CD4-positive, alpha-beta T cell treated with Interleukin-10 for 1 hour (primary cell): ENCODE data around the gene GAS2.
A peak's percentile ranks its signal among the peaks of the same experiment; 100 is the strongest.

Experiments used
- DNase-seq: peaks from one replicate; pipeline ENCODE4 v3.0.0-alpha.2; 2020

GAS2 gene

DNA sequence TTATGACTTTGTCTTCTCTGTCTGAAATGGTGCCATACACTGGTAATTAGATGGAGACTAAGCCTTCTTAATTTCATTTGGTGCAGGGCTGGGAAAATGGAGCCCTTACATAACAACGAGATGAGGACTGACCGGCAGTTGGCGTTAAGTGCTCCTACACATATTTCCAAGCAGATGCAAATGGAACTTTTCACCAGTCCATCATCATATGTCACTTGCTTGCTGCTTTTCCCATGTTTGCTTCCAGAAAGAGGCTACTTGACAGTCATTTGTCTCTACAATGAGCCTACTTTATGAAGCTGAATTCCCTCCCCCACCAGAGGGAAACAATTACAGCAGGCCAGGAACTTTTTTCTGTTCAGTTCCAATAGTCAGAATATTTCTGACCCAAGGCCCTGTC, 130.6 kb downstream of the GAS2 start:
- DNase-seq, result no peak

- DNase-seq, result no peak
These were observed 132.5 kb downstream of the GAS2 start for GRCh38 chr11:22798901-22799300.

DNA sequence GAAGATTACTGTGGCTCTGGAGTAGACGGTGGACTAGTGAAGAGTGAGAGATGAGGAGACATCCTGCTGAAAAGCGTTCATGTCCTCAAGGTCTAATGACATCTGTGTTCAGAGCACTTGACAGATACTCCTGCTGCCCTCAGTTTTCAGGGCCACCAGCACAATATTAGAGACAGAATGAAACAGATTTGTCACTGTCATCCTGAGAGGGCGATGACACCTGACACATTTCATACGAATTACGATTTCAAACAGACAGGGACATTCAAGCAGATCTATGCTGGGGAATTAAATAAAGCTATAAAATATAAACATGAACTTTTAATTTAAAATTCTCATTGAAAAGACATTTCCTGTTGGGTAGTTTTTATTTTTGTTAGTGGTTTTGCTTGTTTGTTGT, 134.1 kb downstream of the GAS2 start:
- DNase-seq, result no peak

GRCh38 chr11:22802861-22803260, 136.4 kb downstream of the GAS2 start:
- no peak for DNase-seq

DNA sequence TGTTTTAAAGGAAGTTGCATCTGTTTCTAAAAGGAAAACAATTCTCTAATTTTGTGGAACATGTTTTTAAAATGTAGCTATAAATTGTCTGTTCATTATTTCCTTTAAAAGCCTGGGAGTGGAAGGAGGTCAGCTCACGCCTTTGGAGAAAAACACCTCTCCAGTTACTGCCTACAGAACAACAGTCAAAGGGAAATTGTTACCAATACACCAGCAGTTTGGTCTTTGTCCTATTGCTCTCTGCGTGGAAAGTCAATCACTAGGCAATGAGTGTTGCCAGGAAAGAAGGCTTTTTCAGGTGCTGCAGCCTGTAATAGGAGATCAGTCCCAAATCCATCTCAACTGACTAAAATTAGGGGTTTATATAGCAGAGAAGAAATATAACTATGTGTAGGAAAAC, 141.0 kb downstream of the GAS2 start:
- no peak for DNase-seq

GRCh38 chr11:22807855-22808570, 141.6 kb downstream of the GAS2 start:
- DNase-seq, result no peak

DNA sequence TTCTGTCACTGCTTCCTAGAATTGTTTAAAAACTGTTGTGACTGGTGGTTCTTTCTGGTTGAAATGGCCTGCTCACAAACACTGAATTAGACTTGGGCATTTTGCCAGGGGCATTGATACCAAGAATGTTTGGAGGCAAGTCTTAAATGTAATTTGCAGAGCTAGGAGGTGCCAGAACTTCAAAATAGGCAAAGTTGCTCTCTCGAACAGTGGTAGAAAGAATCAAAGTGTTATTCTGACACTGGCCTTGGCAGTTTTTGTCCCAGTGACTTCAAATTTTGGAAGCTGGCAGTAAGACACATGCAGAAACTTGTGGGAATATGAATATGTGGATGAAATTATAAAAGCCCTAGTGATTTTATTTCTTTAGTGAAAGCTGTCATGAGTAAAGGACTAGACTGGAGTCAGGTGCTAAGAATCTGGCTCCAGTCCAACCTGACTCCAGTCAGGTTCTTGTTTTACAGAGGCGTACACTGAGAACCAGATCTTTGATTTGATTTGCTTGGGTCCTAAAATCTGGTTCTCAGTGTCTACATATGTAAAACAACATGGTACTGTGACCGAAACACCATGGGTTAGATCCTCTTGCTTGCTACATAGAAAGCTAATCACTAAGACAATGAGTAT, 142.3 kb downstream of the GAS2 start:
- no peak for DNase-seq

- no peak for DNase-seq
These were observed 143.5 kb downstream of the GAS2 start for GRCh38 chr11:22809893-22810292.

GRCh38 chr11:22822203-22822602, 155.8 kb downstream of the GAS2 start:
- no peak for DNase-seq

- DNase-seq, result no peak
These were observed 162.0 kb downstream of the GAS2 start for GRCh38 chr11:22828373-22828772.

DNA sequence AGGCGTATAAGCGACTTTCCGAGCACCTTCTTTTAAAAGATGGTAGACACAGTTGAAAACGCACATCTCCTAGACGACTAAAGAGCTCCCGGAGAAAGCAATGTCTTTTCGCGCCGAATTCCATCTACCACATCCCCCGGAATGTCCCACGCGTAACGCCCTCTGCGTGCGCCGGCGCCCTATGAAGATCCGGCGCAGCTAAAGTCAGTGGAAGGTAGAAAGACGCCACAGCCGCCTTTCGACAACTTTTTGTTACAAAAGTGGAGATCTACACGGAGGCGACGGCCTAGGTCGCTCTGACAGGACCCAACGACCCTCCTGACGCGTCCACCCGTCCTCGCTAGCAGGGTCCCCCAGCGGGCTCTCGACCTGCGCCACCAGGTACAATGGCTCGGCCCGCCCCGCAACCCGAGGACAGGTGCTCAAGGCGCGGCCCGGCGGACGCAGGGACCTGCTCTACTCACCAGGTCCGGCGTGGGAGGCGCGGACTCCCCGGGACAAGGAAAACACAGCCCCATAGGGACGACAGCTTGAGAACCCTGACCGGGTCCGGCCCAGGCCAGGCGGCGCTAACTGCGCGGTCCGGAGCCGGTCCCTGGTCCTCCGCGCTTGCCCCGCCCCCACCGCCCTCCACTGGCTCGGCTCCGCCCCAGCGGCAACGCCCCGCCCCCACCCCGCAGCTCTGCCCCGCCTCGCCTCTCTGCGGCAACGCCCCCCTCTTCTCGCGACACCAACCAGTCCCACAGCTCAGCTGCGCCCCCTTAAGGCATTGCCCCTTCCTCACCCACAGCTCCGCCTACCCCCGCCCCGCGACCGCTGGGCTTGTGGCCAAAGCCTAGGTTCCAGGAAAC, 163.0 kb downstream of the GAS2 start, which contains the start of gene SVIP:
TSS of gene SVIP (minus strand) at position 571 of the 851 bp plus-strand sequence. CDS start at position 518, 53 bp downstream.
- DNase-seq, result peak; percentile 93

- DNase-seq, result no peak
These were observed 163.6 kb downstream of the GAS2 start for GRCh38 chr11:22830082-22830414.

DNA sequence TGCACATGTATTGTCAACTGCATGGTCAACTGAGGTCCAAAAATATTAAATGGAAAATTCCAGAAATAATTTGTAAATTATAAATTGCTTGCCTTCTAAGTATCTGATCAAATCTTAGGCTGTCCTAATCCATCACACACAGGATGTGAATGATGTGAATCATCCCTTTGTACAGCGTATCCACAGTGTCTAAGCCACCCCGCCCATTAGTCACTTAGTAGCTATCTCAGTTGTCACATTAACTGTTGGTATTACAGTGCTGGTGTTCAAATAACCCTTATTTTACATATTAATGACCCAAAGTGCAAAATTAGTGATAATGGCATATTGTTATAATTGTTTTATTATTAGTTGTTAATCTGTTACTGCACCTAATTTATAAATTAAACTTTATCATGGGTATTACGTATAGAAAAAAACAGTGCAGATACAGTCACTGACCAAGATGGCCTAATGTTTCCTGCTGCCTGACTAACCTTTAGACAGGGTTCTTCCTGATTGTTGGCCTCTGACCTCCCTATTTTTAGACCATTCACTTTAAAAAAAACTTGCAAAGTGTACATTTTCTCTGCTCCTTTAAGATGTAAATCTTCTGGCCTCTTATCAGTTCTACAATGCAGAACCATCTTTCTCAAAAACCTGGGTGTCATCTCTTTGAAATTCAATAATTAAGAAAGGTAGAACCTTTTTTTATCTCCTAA, 166.1 kb downstream of the GAS2 start:
- DNase-seq, result no peak

GRCh38 chr11:22846726-22847125, 180.3 kb downstream of the GAS2 start:
- DNase-seq, result no peak

DNA sequence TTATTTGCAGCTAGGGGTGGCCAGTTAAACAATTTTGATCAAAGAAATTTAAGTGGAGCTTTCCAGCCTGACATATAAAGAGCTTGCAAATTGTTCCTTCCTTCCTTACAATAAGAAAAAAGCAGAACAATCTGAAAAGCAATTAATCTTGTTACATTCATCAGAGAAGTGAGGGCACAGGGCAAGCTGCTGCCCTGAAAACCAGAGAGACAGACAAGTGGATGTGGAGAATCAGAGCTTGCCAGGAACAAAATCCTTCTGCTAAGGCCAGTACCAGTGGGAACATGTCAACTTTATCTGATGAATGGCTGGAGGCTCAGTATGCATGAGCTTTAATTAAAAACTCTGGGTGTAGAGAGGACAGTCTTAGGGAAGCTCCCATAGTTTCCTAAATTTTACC, 185.1 kb downstream of the GAS2 start:
- DNase-seq, result no peak

DNA sequence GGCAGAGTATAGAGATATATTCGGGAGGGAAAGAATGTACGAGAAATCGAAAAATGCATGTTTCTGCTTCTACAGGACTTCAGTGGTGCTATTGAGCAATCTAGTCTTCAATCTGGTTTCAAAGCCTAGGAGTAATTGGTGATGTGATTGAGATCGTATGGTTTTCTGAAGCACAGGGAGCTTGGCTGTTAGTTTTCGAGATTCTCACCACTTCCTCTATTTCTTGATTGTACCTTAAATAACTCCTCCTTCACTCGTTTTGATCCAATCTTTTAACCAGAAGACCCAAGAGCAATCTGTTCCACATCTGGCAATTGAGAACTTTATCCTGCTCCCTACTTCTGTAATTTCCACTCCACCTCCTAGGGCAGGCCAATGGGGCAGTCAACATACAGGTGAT, 193.3 kb downstream of the GAS2 start:
- no peak for DNase-seq

- DNase-seq, result no peak
These were observed 193.8 kb downstream of the GAS2 start, which contains the start of gene CCDC179 for GRCh38 chr11:22860241-22860640. Gene CCDC179, minus strand, starts transcription at chr11:22860474. Its CDS starts 53 bp downstream, at chr11:22860421.
